H4 (cell line): ENCODE results near the gene EED. TPM values are rescaled to one million over a fixed set of nuclear protein-coding genes. Genes with fewer than 3 reads are reported as not detected.

Source experiments
- DNase-seq: peaks from one replicate; pipeline ENCODE4 v3.0.0-alpha.2; 2015; ENCODE audit warnings: low spot score
- total RNA-seq: library from RNA; depleted of rRNA; stranded (reverse); fragments of >200 nt; shearing (Covaris generic); gene quantifications from 2 replicates; pipeline ENCODE4 v1.2.3, GENCODE V29; 2014; rRNA removed

Gene EED
- total RNA-seq, result 18.1 and 18.6 TPM in 2 replicates

GRCh38 chr11:86244522-86245368, at the start of gene EED:
EED (plus strand) TSS chr11:86244753; CDS start chr11:86245230, 477 bp downstream.
- peak; percentile 94 for DNase-seq

GRCh38 chr11:86194998-86195397, 49.6 kb upstream of the EED start:
- DNase-seq, result no peak

- DNase-seq, result no peak
Measured at GRCh38 chr11:86196085-86196696, 48.4 kb upstream of the EED start.

GRCh38 chr11:86196913-86197312, 47.6 kb upstream of the EED start:
- no peak for DNase-seq

GRCh38 chr11:86197448-86197847, 47.1 kb upstream of the EED start:
- DNase-seq, result no peak

GRCh38 chr11:86198139-86198538, 46.4 kb upstream of the EED start:
- no peak for DNase-seq

GRCh38 chr11:86199354-86199753, 45.2 kb upstream of the EED start:
- DNase-seq, result no peak

GRCh38 chr11:86201371-86201884, 43.1 kb upstream of the EED start:
- no peak for DNase-seq

GRCh38 chr11:86202013-86202336, 42.6 kb upstream of the EED start:
- DNase-seq, result no peak

GRCh38 chr11:86204356-86204755, 40.2 kb upstream of the EED start:
- no peak for DNase-seq

- DNase-seq, result no peak
Measured at GRCh38 chr11:86205421-86206336, 38.9 kb upstream of the EED start.

- no peak for DNase-seq
Measured at GRCh38 chr11:86206337-86206695, 38.2 kb upstream of the EED start.

- DNase-seq, result no peak
Measured at GRCh38 chr11:86207413-86207812, 37.1 kb upstream of the EED start.

GRCh38 chr11:86208572-86208971, 36.0 kb upstream of the EED start:
- no peak for DNase-seq

GRCh38 chr11:86209806-86210657, 34.5 kb upstream of the EED start:
- DNase-seq, result no peak

- no peak for DNase-seq
Measured at GRCh38 chr11:86210898-86211297, 33.7 kb upstream of the EED start.

- DNase-seq, result no peak
Measured at GRCh38 chr11:86211619-86212018, 32.9 kb upstream of the EED start.

- no peak for DNase-seq
Measured at GRCh38 chr11:86212019-86212611, 32.4 kb upstream of the EED start.

GRCh38 chr11:86214710-86215109, 29.8 kb upstream of the EED start:
- DNase-seq, result no peak

GRCh38 chr11:86218125-86219084, 26.1 kb upstream of the EED start:
- peak; percentile 66 for DNase-seq
